HG03432 (cell line): ENCODE data around the gene SLC27A6.
"Not testable (repeated sequence)": the region's sequence is repeated elsewhere in the genome, so short reads cannot be mapped to it uniquely, and the experiment has no call there.

ENCODE experiments used
- ATAC-seq: cut with Tn5 transposase; IDR thresholded peaks from one replicate; pipeline ENCODE4 v1.9.1; 2021; ENCODE audit warnings: mild to moderate bottlenecking, moderate library complexity; ENCODE audit not compliant: unreplicated experiment

SLC27A6 gene

DNA sequence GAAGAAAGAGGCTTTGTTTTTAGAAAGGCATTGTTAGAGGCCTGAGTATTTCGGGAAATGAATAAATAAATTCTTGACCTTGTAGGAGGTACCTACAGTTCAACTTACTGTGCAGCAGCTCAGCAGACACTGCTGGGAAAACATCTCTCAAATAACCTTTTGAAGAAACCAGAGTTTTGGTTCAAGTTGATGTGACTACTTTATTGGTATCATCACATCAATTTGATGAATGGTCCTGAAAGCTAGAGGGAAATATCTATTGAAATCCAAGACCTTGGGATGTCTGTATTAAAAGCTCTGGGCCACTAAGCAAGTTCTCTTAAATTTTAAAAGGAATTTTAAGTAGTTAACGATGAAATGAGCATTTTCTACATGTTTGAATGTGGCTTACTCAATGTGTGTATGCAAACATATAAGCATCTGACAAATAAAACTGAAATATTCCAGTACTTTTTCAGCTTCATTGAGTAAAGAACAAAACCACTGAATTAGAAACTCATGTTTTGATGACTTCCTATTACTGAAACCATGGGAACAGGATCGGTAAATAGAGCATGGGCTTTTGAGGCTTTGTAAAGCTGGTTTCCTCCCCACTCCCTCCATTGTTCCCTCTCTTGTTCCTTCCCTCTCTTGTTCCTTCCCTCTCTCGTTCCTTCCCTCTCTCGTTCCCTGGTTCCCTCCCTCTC, 36.7 kb downstream of the SLC27A6 start:
- ATAC-seq = no peak

DNA sequence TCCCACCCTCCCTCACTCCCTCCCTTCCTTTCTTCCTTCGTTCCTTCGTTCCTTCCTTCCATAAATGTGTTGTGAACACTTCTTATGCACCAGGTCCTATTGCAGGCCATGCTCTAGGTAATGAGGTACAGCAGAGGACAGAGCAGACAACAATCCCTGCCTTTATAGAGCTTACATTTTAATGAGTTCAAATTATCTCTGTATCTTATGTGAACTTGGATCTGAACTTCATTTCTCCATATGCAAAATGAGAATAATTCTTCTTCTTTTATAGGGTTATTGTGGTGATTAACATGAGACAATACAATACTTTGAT, 37.2 kb downstream of the SLC27A6 start:
- ATAC-seq = no peak

DNA sequence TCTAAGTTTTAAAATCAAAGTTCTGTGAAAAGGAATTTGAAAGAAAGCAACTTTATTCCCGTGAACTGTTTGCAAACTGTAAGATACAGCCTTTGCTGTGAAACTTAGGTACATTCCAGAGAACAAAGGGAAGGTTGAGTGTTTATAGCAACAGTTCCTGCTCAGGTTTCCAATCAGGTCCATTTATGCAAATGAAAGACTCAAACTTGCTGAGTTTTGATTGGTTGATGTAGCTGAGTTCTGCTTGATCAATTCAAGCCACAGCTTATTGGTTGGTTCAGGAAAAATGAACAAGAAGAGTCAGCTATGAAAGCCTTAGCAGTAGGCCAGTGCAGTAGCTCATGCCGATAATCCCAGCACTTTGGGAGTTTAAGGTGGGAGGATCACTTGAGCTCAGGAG, 37.9 kb downstream of the SLC27A6 start:
- no peak for ATAC-seq

DNA sequence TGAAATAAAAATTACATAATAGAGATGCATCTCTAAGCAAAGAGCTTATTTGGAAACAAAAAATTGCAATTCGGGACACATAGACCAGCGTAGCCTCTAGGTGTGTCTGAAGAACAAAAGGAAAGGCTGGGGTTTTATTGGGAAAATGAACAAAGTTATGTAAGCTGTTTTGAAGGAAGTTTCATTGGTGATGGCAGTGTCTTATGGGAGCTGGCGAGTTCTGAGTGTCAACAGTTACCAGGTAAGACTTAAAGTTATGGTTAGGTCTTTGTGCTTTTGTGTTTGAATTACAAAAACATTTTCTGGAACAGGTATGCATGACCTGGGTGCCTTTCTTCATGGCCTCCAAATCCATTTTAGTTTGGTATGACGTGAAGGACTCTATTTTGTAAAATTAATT, 48.9 kb downstream of the SLC27A6 start:
- no peak for ATAC-seq

DNA sequence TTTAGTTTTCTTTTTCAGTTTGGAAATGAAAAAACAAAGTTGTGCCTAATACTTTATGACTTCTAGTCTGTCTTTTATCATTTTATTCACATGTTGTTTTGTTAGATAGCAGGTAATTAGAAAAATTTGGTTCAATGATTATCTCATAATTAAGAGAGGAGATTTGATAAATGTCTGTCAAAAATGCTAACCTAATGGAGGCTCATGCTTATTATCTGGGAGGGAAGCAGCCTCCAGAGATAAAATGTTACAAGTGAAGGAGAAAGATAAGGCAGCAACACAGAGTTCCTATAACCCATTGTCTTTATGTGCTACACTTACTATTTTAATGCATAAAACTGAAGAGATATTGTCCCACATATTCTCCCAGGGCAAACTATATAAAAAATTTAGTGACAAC, 53.5 kb downstream of the SLC27A6 start:
- no peak for ATAC-seq

DNA sequence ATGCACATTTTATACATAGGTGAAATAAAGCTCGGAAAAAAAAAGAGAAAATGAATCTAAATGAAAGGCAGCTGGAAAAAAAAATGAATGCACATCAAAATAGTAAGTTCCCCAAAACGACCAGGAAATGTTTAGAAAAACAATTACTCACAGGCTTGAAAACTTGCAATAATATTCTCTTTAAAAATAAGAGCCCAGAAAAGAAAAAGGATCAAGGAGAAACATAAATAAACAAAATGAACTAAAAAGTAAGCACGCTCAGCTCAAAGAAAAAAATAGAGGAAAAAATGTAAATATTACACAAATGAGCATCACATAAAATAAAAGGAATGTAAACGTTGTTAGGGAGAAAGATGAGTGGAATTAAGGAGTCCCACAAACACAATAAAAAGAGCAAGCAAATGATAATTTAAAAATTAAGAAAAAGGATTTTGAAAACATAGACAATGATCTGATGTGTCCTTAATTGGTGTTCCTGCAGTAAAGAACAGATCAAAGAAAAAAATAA, 54.2 kb downstream of the SLC27A6 start:
- no peak for ATAC-seq

DNA sequence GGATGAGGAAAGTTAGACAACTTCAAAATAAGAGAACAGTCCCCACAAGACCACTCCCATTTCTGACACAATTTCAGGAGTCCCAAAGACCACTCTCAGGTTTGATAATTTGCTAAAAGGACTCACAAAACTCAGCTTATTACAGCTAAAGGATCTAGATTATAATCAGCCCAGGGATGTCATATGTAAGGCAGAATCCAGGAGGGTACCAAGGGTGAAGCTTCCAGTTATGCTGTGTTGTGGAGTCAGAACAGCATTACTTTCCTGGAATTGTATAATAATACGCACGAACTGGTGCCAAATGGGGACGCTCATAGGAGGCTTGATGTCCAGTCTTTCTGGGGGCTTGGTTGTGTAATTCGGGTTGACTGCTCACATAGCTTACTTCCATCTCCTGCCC, 55.4 kb downstream of the SLC27A6 start:
- no peak for ATAC-seq

DNA sequence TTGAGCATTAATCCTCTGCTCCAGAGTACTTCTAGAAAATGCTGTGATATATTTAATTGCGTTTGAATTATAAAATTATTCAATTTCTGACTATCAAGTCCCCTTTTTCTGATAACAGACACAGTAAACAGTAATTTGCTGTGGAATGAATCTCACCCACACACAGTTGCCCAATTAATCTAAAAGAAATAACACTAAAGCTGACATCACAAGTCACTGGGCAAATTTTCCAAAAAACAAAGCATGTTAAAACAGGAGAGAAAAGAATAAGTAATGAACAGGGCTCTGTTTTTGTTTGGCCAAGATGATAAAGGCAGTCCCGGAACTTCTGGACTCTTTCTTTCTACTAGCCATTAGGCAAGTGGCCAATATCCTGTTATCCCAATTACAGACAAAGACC, 56.5 kb downstream of the SLC27A6 start:
- no peak for ATAC-seq

DNA sequence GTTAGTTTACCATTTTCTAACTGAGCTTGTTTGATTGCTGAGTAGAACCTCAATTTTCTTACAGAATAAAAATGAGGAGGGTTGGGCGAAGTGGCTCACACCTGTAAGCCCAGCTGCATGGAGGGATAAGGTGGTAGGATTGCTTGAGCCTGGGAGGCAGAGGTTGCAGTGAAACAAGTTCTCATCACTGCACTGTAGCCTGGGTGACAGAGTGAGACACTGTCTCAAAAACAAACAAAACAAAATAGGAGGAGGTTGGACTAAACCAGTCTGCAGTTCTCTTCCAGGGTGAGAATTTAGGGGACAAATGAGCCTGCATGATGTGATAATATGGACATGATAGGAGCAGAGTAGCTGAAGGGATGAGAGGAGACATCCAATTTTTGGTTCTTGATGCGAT, 57.3 kb downstream of the SLC27A6 start:
- ATAC-seq = no peak

DNA sequence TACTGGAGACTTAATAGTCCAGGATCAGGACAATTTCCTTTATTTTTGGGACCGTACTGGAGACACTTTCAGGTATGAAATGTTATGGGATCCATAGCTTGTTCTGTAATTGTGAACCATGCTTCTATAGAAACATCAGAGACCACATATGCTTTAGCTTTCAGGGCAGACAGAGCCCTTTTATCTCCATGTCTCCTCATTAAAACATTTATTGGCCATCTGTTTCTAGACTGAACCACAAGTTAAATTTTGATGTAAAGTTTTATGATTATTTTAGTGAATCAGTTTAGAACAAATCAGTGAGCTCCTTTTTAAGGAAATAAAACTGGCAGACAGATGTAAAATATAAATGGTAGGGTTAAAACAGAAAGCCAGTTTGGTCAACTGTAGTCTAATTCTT, 62.0 kb downstream of the SLC27A6 start:
- ATAC-seq = no peak

DNA sequence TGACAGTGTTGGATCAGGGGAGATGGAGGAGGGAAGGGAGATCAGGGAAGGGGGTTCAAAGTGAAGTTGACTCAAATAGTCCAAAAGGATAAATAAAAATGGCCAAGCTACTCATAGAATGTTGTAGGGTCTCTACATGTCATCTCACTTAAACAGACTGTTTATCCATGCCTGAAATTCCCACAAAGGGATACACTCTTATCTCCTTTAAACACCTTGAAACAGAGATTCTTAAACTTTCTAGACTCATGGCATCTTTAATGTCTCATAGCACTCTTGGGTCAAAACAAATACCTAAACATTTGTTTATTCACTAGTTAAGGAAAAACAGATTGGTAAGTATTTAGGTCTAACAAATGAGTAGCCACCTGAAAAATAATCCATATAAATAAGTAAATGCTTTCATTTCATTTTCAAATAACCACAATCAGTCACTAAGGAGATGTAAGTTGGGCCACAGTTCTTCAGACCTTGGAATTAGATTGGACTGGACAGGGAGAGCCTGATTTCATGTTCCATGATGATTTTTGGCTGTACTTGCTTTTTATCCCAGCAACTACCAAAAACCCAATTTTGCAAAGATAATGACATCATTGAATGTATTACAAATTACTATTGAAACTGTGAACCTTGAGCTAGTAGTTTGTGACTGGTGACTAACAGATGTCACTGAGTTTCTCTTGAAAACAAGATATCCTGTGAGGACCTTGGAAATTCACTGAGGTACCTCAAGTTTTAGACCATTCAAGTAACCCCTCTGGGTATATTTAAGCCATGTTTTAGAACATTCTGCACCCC, 66.8 kb downstream of the SLC27A6 start:
- ATAC-seq = no peak

DNA sequence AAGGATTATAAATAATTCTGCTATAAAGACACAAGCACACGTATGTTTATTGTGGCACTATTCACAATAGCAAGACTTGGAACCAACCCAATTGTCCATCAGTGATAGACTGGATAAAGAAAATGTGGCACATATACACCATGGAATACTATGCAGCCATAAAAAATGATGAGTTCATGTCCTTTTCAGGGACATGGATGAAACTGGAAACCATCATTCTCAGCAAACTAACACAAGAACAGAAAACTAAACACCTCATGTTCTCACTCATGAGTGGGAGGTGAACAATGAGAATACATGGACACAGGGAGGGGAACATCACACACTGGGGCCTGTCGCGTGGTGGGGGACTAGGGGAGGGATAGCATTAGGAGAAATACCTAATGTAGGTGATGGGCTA, 71.0 kb downstream of the SLC27A6 start:
- ATAC-seq = not testable (repeated sequence)

DNA sequence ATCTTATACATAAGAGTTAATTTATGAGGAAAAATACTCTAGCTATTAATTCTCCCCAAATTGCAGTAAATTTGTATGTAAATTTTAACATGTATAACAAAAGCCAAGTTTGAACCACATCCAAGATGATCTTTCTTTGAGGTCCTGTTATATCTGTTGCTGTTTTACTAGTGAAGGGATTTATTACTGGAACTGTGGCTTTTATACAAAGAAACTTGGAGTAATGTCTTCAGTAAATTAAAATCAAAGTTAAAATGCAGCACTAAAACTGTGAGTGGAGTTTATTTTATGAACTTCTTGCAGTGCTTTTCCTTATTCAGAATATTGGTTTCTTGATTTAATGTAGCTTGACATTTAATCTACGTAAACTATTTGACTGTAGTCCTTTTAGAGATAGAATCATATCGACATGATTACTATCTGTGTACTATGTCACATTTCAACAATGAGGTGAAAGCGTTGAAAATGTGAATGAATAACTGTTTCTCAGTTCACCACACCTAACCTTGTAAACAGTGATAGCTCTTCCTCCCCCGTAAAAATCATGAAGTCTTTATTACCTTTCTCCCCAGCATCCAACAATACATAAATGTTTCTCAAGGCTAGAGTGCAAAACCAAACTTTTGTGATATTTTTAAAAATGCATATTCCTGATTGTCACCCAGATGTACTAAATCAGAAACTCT, 76.1 kb downstream of the SLC27A6 start:
- no peak for ATAC-seq

DNA sequence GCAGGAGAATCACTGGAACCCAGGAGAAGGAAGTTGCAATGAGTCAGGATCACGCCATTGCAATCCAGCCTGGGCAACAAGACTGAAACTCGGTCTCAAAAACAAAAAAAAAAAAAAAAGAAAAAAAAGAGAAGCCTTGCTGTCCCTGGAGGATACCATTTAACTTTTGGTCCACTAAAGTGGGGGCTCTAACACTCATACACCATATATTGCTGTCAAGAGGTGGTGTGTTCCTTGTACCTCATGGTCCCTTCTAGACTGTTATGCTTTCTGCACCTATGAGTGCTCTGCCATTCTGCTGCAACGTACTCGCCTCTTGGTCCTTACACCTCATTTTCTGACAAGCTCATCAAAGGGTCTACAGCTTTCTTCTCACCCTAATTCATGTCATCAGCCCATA, 77.0 kb downstream of the SLC27A6 start:
- no peak for ATAC-seq

DNA sequence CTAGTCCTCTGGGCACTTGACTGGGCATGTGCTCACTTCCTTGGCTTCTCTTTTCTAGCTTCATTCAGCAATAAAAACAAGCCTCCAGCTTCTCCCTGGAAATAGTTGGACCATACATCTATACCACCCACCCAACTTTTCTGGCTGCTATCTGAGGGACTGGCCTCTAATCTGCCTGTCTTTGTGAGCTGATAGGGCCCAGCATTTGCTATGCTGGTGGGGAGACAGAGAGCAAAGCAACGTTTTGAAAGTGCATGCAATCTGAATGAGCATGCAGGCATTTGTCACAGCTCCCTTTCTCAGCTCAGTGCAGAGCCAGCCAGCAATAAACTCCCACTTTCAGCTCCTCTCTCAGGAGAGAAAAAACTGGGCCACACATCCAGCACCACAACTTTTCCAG, 78.6 kb downstream of the SLC27A6 start:
- ATAC-seq = no peak

DNA sequence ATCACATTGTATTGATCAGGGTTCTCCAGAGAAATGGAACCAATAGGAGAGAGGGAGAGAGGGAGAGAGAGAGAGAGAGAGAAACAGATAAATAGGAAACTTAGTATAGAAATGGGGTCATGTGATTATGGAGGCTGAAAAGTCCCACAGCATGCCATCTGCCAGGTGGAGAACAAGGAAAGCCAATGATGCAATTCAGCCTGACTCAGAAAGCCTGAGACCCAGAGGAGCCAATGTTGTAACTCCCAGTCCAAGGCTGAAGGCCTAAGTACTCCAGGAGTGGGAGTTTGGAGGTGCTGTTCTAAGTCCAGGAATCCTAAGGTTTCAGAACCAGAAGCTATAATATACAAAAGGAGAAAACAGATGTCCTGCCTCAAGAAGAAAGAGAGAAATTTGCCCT, 80.9 kb downstream of the SLC27A6 start:
- no peak for ATAC-seq

DNA sequence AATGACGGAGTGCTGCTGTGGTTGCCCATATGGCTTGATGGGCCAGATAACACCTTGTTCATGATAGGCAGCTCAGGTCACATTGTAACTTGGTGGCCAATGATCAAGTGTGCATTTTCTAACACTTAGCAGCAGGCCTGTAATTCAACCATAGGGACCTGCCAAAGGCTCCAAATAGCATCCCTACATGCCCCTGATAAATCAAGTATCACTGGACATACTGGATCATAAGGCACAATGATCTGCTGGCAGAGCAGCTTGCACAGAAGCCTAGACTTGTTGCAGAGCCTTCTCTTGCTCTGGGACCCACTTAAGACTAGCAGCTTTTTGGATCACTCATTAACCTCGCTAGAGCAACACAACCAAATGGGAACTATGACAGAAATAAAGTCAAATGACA, 83.2 kb downstream of the SLC27A6 start:
- ATAC-seq = no peak

DNA sequence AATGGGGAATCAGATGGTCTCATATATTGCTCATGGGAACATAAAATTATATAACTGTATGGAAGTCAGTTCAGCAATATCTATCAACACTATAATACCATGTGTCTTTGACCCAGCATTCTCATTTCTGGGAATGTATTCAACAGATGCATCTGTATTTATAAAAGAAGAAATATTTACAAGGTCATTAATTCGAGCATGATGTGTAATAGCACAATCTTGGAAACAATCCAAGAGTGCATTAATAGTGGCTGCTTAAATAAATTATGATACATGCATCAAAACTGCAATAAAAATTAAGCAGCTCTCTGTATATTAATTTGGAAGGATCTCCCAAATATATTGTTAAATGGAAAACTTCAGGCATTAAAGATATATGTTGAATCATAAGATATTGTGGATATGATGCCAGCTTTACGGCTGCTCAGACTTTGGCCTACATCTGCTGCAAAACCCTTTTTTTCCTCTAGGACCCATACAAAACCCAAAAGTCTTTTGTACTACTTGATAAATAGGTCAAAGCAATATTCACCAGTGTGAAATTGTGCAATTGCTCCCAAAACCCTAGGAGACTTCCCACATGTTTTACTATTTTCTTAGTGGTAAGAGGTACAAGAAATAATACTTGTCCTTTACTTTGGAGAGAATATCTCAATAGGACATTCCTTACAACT, 84.0 kb downstream of the SLC27A6 start:
- no peak for ATAC-seq

DNA sequence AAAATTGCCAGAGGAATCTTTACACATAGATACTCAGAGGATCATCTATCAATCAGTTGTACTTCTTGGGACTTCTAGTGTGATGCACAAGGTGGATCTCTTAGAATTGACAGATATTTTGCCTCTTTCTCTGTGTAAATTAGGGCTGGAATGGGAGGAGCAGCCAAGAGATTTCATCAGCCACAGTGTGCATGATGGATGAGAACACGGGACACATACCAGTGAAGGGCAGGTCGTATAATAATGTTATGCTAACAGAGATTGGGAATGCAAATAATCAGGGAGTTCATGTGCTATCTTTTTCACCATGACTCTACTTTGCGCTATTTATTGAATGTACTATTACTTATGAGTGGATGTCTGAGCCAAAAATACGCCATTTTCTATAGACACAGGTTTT, 86.0 kb downstream of the SLC27A6 start:
- ATAC-seq = no peak

DNA sequence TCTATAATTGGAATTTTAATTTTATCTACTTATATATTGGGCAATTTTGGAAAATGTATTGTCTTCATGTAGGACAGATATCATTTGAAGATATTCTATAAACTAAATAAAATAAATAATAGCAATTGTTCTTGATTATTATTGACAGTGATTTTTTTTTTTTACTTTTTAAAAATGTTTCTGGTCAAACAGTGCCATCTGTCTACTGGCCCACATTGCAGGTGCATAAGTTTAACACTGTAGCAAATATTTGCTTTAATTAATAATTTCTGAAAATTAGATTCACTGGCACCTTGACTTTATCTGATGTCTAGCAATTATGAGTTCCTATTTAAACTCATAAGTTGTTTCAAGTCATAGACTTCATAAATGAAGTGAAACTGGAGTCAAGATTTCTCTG, 88.2 kb downstream of the SLC27A6 start:
- no peak for ATAC-seq

DNA sequence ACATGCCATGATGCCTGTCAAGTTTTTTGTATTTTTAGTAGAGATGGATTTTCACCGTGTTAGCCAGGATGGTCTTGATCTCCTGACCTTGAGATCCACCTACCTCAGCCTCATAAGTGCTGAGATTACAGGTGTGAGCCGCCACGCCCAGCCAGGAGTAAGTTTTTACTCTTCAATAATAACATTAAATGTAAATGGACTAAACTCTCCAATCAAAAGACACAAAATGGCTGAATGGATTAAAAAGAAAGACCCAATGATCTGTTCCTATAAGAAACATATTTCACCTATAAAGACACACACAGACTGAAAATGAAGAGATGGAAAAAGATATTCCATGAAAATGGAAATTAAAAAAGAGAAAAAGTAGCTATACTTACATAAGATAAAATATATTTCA, 92.0 kb downstream of the SLC27A6 start:
- ATAC-seq = no peak

DNA sequence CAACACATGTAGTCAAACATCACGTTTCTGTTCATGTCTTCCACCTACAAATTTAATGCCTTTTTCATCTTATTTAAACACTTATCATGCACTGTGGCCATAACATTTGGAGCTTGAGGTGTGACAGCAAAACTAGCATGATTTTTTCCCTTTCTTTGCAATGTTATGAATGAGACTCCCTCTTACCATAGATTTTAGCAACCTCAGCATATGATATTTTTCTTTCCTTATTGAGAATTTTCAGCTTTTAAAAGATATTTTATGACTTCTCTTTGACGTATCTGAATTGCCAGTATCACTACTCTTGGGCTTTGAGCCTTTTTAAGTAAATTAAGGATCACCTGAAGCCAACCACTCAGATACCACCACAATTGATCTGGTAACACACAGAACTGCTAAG, 96.6 kb downstream of the SLC27A6 start:
- ATAC-seq = no peak
